ENCODE results near the gene ERICH2. TPM values are rescaled to one million over a fixed set of nuclear protein-coding genes. Genes with fewer than 3 reads are reported as not detected.

The ERICH2 gene
- total and polyA plus RNA-seq, 2 experiments from 2014 or later: 3.5 TPM; not detected in 1

GRCh38 chr2:170761572-170761971, 8.6 kb upstream of the ERICH2 start:
- Mint-ChIP-seq H3K9me3 (no peaks in the 10 kb centered on the region; the same call in 2 of the 3 replicates), H3K36me3 (ENCODE audit: low read depth) (no peaks in the 10 kb centered on the region), H3K27me3 (ENCODE audit: insufficient read depth, low read depth, poor library complexity) (peaks cover 4% of the 10 kb centered on the region), H3K4me3 (no peak overlapping the region), H3K4me1 (peaks cover 21% of the 10 kb centered on the region), H3K27ac (no peak overlapping the region)
- DNase-seq (ENCODE audit: low spot score) (no peak), ATAC-seq (no peak)
- Histone ChIP-seq H3F3A (replicated peaks; ENCODE audit: low read depth) (no peaks in the 10 kb centered on the region), H2AFZ (no peak overlapping the region), H3K9me2 (ENCODE audit: insufficient read depth) (no peaks in the 10 kb centered on the region), H3K4me2 (no peak overlapping the region), H3K27ac (ENCODE audit: low read depth) (no peak overlapping the region), H3K4me1 (ENCODE audit: insufficient read depth) (peaks cover 16% of the 10 kb centered on the region), H3K36me3 (ENCODE audit: insufficient read depth) (no peaks in the 10 kb centered on the region), H4K20me1 (replicated peaks; ENCODE audit: insufficient read depth) (no peaks in the 10 kb centered on the region), H3K79me2 (replicated peaks; ENCODE audit: insufficient read depth) (no peaks in the 10 kb centered on the region), H3K27me3 (ENCODE audit: insufficient read depth) (no peaks in the 10 kb centered on the region), H3K4me3 (no peak overlapping the region)
- no peak for TF ChIP-seq POLR2AphosphoS5 (IDR thresholded peaks at IDR 0.05; ENCODE audit: low read depth)

- Mint-ChIP-seq H3K4me3 (no peak overlapping the region), H3K4me1 (peaks cover 24% of the 10 kb centered on the region), H3K27ac (no peak overlapping the region), H3K9me3 (no peaks in the 10 kb centered on the region; the same call in 2 of the 3 replicates), H3K36me3 (ENCODE audit: low read depth) (no peaks in the 10 kb centered on the region), H3K27me3 (ENCODE audit: insufficient read depth, low read depth, poor library complexity) (peaks cover 4% of the 10 kb centered on the region)
- H2AFZ ChIP-seq: no peak overlapping the region
- H3K27ac ChIP-seq (ENCODE audit: low read depth): no peak overlapping the region
- H3K4me1 ChIP-seq (ENCODE audit: insufficient read depth): peaks cover 21% of the 10 kb centered on the region
- no peaks in the 10 kb centered on the region for H4K20me1 ChIP-seq (replicated peaks; ENCODE audit: insufficient read depth)
- no peaks in the 10 kb centered on the region for H3K79me2 ChIP-seq (replicated peaks; ENCODE audit: insufficient read depth)
- ATAC-seq: no peak
- H3K9me2 ChIP-seq (ENCODE audit: insufficient read depth): no peaks in the 10 kb centered on the region
- no peaks in the 10 kb centered on the region for H3K27me3 ChIP-seq (ENCODE audit: insufficient read depth)
- no peaks in the 10 kb centered on the region for H3F3A ChIP-seq (replicated peaks; ENCODE audit: low read depth)
- H3K36me3 ChIP-seq (ENCODE audit: insufficient read depth): no peaks in the 10 kb centered on the region
- no peak for DNase-seq (ENCODE audit: low spot score)
- TF ChIP-seq ZNF331 (CRISPR knock-in tag; IDR thresholded peaks at IDR 0.05; ENCODE audit: low read depth) (no peak), REST (IDR thresholded peaks at IDR 0.05; ENCODE audit: unreplicated experiment) (no peak)
- TF ChIP-seq, protein P1, sequence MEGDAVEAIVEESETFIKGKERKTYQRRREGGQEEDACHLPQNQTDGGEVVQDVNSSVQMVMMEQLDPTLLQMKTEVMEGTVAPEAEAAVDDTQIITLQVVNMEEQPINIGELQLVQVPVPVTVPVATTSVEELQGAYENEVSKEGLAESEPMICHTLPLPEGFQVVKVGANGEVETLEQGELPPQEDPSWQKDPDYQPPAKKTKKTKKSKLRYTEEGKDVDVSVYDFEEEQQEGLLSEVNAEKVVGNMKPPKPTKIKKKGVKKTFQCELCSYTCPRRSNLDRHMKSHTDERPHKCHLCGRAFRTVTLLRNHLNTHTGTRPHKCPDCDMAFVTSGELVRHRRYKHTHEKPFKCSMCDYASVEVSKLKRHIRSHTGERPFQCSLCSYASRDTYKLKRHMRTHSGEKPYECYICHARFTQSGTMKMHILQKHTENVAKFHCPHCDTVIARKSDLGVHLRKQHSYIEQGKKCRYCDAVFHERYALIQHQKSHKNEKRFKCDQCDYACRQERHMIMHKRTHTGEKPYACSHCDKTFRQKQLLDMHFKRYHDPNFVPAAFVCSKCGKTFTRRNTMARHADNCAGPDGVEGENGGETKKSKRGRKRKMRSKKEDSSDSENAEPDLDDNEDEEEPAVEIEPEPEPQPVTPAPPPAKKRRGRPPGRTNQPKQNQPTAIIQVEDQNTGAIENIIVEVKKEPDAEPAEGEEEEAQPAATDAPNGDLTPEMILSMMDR (conservative IDR thresholded peaks at IDR 0.05; ENCODE audit: low read depth in 2 of 2): no peak
- H3K4me3 ChIP-seq: no peak overlapping the region
- H3K4me2 ChIP-seq: no peak overlapping the region
Measured at GRCh38 chr2:170762760-170763159, 7.4 kb upstream of the ERICH2 start.

- no peak for DNase-seq (ENCODE audit: low spot score)
- Histone ChIP-seq H4K20me1 (replicated peaks; ENCODE audit: insufficient read depth) (no peaks in the 10 kb centered on the region), H3F3A (replicated peaks; ENCODE audit: low read depth) (no peaks in the 10 kb centered on the region), H3K4me3 (no peak overlapping the region), H3K4me2 (no peak overlapping the region), H3K9me2 (ENCODE audit: insufficient read depth) (no peaks in the 10 kb centered on the region), H3K4me1 (ENCODE audit: insufficient read depth) (peaks cover 21% of the 10 kb centered on the region), H3K27me3 (ENCODE audit: insufficient read depth) (no peaks in the 10 kb centered on the region), H2AFZ (no peak overlapping the region), H3K27ac (ENCODE audit: low read depth) (no peak overlapping the region), H3K36me3 (ENCODE audit: insufficient read depth) (no peaks in the 10 kb centered on the region), H3K79me2 (replicated peaks; ENCODE audit: insufficient read depth) (no peaks in the 10 kb centered on the region)
- H3K36me3 Mint-ChIP-seq (ENCODE audit: low read depth): no peaks in the 10 kb centered on the region
- no peaks in the 10 kb centered on the region; the same call in 2 of the 3 replicates for H3K9me3 Mint-ChIP-seq
- peaks cover 25% of the 10 kb centered on the region for H3K4me1 Mint-ChIP-seq
- no peak overlapping the region for H3K4me3 Mint-ChIP-seq
- no peak overlapping the region for H3K27ac Mint-ChIP-seq
- H3K27me3 Mint-ChIP-seq (ENCODE audit: insufficient read depth, low read depth, poor library complexity): peaks cover 4% of the 10 kb centered on the region
- no peak for ATAC-seq
- TF ChIP-seq, protein P1 (conservative IDR thresholded peaks at IDR 0.05; ENCODE audit: low read depth in 2 of 2): no peak
- no peak for TF ChIP-seq POLR2AphosphoS5 (IDR thresholded peaks at IDR 0.05; ENCODE audit: low read depth)
Measured at GRCh38 chr2:170763232-170763631, 6.9 kb upstream of the ERICH2 start.
